GM18867 (cell line): ENCODE data around the gene BRINP3.

Source experiments
- ATAC-seq: cut with Tn5 transposase; IDR thresholded peaks from one replicate; pipeline ENCODE4 v1.9.1; 2021; ENCODE audit warnings: mild to moderate bottlenecking, moderate library complexity; ENCODE audit not compliant: unreplicated experiment

BRINP3 gene

GRCh38 chr1:190193508-190194115 lies 284.1 kb downstream of the BRINP3 start:
- no peak for ATAC-seq

- no peak for ATAC-seq
Measured at GRCh38 chr1:190192627-190193026, 285.0 kb downstream of the BRINP3 start.

- no peak for ATAC-seq
Measured at GRCh38 chr1:190183588-190183987, 294.1 kb downstream of the BRINP3 start.

GRCh38 chr1:190179817-190180216 lies 297.8 kb downstream of the BRINP3 start:
- no peak for ATAC-seq

GRCh38 chr1:190178827-190179226 lies 298.8 kb downstream of the BRINP3 start:
- ATAC-seq, result no peak

- ATAC-seq, result no peak
Measured at GRCh38 chr1:190177555-190177954, 300.1 kb downstream of the BRINP3 start.

GRCh38 chr1:190176776-190177175 lies 300.9 kb downstream of the BRINP3 start:
- ATAC-seq, result no peak

GRCh38 chr1:190175320-190175719 lies 302.3 kb downstream of the BRINP3 start:
- ATAC-seq, result no peak

GRCh38 chr1:190172651-190173430 lies 304.8 kb downstream of the BRINP3 start:
- no peak for ATAC-seq

GRCh38 chr1:190170321-190170720 lies 307.3 kb downstream of the BRINP3 start:
- ATAC-seq, result no peak

GRCh38 chr1:190169311-190170067 lies 308.2 kb downstream of the BRINP3 start:
- ATAC-seq, result no peak

- ATAC-seq, result no peak
Measured at GRCh38 chr1:190168893-190169280, 308.8 kb downstream of the BRINP3 start.

- ATAC-seq, result no peak
Measured at GRCh38 chr1:190168116-190168892, 309.4 kb downstream of the BRINP3 start.

- no peak for ATAC-seq
Measured at GRCh38 chr1:190159146-190159545, 318.5 kb downstream of the BRINP3 start.

- no peak for ATAC-seq
Measured at GRCh38 chr1:190154744-190155143, 322.9 kb downstream of the BRINP3 start.

GRCh38 chr1:190147616-190148015 lies 330.0 kb downstream of the BRINP3 start:
- no peak for ATAC-seq

GRCh38 chr1:190144650-190145049 lies 333.0 kb downstream of the BRINP3 start:
- ATAC-seq, result no peak

- ATAC-seq, result no peak
Measured at GRCh38 chr1:190140644-190141043, 337.0 kb downstream of the BRINP3 start.

- no peak for ATAC-seq
Measured at GRCh38 chr1:190138702-190139101, 339.0 kb downstream of the BRINP3 start.

GRCh38 chr1:190138266-190138665 lies 339.4 kb downstream of the BRINP3 start:
- ATAC-seq, result no peak

- no peak for ATAC-seq
Measured at GRCh38 chr1:190129366-190129765, 348.3 kb downstream of the BRINP3 start.
